SW 1271 (cell line): ENCODE results near the gene CTBS.
"Not testable (repeated sequence)": the region's sequence is repeated elsewhere in the genome, so short reads cannot be mapped to it uniquely, and the experiment has no call there.

Source experiments
- DNase-seq, 2 experiments: peaks; one replicate each; lab custom pipeline; 2025; lab: John Stamatoyannopoulos, UW

The CTBS gene

DNA sequence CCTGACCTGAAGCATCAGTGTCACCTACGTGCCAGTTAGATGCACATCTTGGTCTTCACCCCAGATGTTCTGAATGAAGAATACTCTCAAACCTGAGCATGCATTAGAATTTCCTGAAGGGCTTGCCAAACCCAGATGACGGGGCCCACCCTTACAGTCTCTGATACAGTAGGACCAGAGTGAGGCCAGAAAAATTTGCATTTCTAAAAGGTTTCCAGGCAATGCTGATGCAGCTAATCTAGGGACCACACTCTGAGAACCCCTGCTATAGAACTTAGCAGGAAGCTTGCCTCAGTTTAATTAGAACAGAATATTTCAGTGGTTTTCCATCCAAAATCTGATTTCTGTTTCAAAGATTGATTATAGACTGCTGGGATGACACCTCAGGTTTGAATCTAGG lies 9.9 kb upstream of the CTBS start:
- DNase-seq, result no peak

- DNase-seq, result no peak
Observed at GRCh38 chr1:84583648-84584047, 9.4 kb upstream of the CTBS start.

GRCh38 chr1:84582802-84583587 lies 8.8 kb upstream of the CTBS start:
- no peak for DNase-seq

GRCh38 chr1:84581648-84582047 lies 7.4 kb upstream of the CTBS start:
- DNase-seq, result no peak

GRCh38 chr1:84574936-84575335 lies 696 bp upstream of the CTBS start:
- DNase-seq, result no peak

DNA sequence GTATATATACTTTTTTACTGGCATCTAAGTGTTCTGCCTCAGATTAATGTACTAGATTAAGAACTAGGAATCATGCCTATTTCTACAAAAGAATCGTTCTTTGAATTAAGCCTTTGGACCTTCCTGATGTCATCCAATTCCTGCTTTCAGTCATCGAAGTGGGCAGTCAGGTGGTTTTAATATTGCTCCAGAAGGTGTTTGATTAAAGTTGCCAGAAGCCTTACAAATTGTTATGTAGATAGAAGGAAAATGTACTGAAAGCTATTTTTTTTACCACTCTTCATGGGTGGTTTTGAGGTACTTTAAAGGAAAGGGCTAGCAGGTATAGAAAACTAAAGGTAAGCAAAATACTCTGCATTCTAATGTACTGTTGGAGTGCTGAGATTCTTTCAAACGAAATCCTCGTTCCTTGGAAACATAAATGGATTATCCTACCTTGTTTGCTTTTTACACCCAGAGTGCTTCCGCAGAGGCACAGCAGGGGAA lies 716 bp downstream of the CTBS start:
- no peak for DNase-seq

- DNase-seq, result peak in 1 of 2 experiments; percentile 3
Observed at GRCh38 chr1:84571150-84571535, 3.1 kb downstream of the CTBS start.

GRCh38 chr1:84570436-84571149 lies 3.6 kb downstream of the CTBS start:
- no peak for DNase-seq

DNA sequence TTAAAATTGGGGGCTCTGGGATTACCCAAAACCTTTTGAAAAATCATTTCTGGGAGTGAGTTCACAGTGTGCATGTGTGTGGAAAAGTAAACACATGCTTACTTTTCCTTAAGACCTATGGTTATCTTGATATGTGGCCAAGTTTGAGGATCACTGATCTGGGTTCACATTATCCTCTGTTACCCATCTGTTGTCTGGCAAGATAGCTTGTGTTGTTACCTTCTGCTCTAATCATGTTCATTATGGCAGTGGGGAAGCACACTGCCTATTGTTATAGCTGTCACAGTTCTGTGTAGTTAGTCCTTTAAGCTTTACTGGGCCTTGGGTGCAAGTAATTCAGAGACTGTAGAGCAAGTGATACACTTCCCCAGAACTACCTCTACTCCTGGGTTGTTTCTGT lies 5.0 kb downstream of the CTBS start:
- no peak for DNase-seq

DNA sequence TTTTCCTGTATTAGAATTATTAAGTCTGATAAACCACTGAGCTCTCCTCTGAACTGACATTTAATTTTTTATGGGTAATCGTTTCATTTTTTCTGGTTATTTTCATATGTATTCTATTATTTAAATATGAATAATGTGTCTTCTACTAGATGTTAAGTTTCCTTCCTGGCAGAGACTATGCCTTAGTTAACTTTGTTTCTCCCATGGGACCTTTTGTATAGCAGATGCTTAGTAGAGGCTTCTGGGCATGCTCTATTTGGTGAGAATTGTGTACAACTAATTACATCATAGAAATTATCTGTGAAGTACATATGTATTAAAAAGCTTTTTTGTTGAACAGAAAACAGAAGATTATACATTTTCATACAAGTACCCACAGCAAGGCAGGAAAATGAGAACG lies 23.4 kb downstream of the CTBS start:
- no peak for DNase-seq

- peak in 1 of 2 experiments; percentile 8 for DNase-seq
Observed at GRCh38 chr1:84541679-84542078, 32.6 kb downstream of the CTBS start.

DNA sequence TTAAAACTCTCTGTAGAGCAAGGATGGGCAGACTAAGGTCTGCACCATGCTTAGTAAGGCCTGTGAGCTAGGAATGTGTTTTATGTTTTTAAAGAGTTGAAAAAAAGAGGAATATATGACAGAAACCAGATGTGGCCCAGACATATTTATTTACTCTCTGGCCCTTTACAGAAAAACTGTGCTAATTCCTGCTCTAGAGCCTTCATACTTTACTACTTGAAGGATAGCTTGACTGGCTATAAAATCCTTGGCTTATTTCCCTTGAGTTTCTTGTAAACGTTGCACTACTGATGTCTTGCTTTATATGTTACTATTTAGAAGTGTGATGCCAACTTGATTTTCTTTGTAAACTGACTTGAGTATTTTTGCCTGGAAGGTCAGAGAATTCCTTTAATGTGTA lies 33.5 kb downstream of the CTBS start:
- DNase-seq, result no peak

- DNase-seq, result no peak
Observed at GRCh38 chr1:84539972-84540371, 34.3 kb downstream of the CTBS start.

- no peak for DNase-seq
Observed at GRCh38 chr1:84538599-84538998, 35.6 kb downstream of the CTBS start.

- no peak for DNase-seq
Observed at GRCh38 chr1:84525779-84526178, 48.5 kb downstream of the CTBS start.

GRCh38 chr1:84524590-84524989 lies 49.6 kb downstream of the CTBS start:
- DNase-seq, result no peak

DNA sequence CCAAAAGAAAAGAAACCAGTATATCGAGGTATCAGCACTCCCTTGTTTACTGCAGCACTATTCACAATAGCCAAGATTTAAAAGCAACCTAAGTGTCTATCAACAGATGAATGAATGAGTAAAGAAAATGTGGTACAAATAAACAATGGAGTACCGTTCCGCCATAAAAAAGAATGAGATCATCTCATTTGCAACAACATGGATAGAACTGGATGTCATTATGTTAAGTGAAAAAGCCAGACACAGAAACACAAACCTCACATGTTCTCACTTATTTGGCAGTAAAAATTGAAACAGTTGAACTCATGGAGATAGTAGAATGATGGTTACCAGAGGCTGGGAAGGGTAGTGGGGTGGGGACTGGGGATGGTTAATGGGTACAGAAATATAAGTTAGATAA lies 63.6 kb downstream of the CTBS start:
- no peak for DNase-seq

GRCh38 chr1:84510165-84510564 lies 64.1 kb downstream of the CTBS start:
- DNase-seq, result no peak

GRCh38 chr1:84509029-84509428 lies 65.2 kb downstream of the CTBS start:
- DNase-seq, result no peak

DNA sequence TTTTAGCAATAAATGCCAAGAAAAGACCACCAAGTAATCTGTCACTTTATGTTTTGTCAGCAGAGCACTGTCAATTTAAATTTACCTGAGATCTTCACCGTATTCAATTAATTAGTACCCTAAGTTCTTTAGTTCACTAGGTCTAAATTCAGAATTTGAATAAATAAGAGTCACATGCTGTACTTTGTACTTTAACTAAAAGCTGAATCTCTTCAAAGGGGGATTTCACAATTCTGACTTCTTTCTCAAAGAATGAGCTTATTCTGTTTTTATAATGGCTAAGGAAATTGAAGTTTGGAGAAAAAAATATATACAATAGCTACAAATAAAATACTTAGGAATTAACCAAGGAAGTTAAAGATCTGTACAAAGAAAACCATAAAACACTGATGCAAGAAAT lies 65.7 kb downstream of the CTBS start:
- no peak for DNase-seq

- not testable (repeated sequence) for DNase-seq
Observed at GRCh38 chr1:84507887-84508286, 66.4 kb downstream of the CTBS start.

DNA sequence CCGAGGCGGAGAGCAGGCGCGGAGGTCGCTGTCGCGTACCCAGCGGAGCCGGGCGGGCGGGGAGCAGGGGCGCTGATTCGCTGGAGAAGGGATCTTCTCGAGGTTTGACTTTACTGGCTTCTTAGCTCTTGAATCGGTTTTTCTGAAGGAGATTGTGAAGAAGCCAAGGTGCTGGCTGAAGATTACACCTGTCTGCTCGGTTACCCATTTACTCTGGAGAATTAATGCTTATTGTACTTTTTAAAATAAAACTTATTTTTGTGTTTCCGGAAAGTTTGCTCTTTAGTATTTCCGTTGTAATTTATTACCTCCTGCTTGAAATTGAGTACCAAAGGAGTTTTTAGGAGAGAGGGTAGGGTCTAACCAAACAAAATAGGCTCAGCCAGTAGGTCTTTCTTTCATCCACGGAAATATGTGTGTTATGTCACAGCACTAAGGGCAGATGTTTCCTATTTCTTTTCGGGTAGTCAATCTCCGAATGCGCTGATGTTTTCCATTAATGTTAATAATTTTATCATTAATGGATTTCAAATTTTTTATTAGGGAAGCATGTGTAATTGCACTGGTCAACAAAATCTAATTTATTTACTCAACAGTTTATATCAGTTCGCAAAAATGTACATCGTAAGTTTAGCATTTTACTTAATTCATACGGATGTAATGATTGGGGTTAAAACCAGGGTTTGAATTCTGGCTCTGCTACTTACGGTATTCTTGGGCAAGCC lies 67.3 kb downstream of the CTBS start:
- DNase-seq, result no peak
